K562 (cell line): ENCODE data around the gene SAMD8. TPM values are rescaled to one million over a fixed set of nuclear protein-coding genes. Genes with fewer than 3 reads are reported as not detected.

ENCODE experiments used
- CREB1 ChIP-seq, 2 experiments: sonication (generic) in 1 of 2; formaldehyde crosslinking in 1 of 2; IDR thresholded peaks; 2 replicates each; pipeline versions ENCODE4 v1.6.1 to v1.8.0; 2012 to 2022; ENCODE audit warnings: inconsistent platforms in 1 of 2, mild to moderate bottlenecking in 1 of 2, missing genetic modification reagents in 1 of 2, moderate library complexity in 1 of 2
- KAT8 ChIP-seq: fragments of 450-650 bp; IDR thresholded peaks from 2 replicates; pipeline ENCODE4 v1.6.1; 2016; ENCODE audit warnings: low read depth, mild to moderate bottlenecking
- TBL1XR1 ChIP-seq, 2 experiments: IDR thresholded peaks; 2 replicates each; pipeline ENCODE4 v1.6.1; 2012; ENCODE audit warnings: improper control_type of control experiment in 2 of 2, low read length in 2 of 2, mild to moderate bottlenecking in 1 of 2
- ZNF518B ChIP-seq: fragments of 250-450 bp; sonication (Bioruptor Pico); IDR thresholded peaks from 2 replicates; pipeline ENCODE4 v1.5.0; 2021; ENCODE audit warnings: mild to moderate bottlenecking, moderate library complexity
- ZSCAN29 ChIP-seq: fragments of 450-650 bp; IDR thresholded peaks from 2 replicates; pipeline ENCODE4 v1.6.1; 2017
- polyA plus RNA-seq, 8 experiments: library from polyadenylated mRNA; depleted of rRNA in 4 of 8; stranded (reverse) in 5 of 8; unstranded in 3 of 8; fragments of >200 nt; fragmentation: Nextera tagmentation in 2 of 8; fragmentation: Illumina TruSeq in 1 of 8; extraction: Ambion mirVana in 2 of 8; extraction: Trizol in 1 of 8; gene quantifications; 2 replicates each; pipeline versions ENCODE4 v1.2.1 to v1.2.3, GENCODE V29; 2011 to 2014; ENCODE audit warnings: inconsistent platforms in 1 of 8, missing spikeins in 1 of 8
- total RNA-seq, 7 experiments: library from RNA; depleted of rRNA in 6 of 7; stranded (reverse); fragments of >200 nt in 6 of 7; fragmentation: Illumina TruSeq in 2 of 7; extraction: Trizol in 2 of 7; gene quantifications; 2 replicates each; pipeline versions ENCODE4 v1.2.1 to v1.2.3, GENCODE V29; 2011 to 2021; ENCODE audit warnings: low replicate concordance in 1 of 7
- TF ChIP-seq, protein P1 (sequence below): fragments of 450-650 bp; IDR thresholded peaks from 2 replicates; pipeline ENCODE4 v1.6.1; 2014; ENCODE audit warnings: low read depth, mild to moderate bottlenecking, moderate library complexity, borderline replicate concordance
- TF ChIP-seq, protein P2 (sequence below): sonication (generic); formaldehyde crosslinking; IDR thresholded peaks from 2 replicates; pipeline ENCODE4 v1.8.0; 2023; ENCODE audit warnings: missing genetic modification reagents, mild to moderate bottlenecking, borderline replicate concordance

The SAMD8 gene
- total and polyA plus RNA-seq, 9 of the 15 experiments (the other 6 are each of a cell fraction or from before 2014, with no cell fraction given), result 2.7 to 16.1 (median 6.2) TPM

GRCh38 chr10:75111365-75111906 is at the start of gene SAMD8 (continued):
- TF ChIP-seq CREB1 (IDR thresholded peaks at IDR 0.05), result peak; percentile 89
- TF ChIP-seq CREB1 (CRISPR knock-in tag; IDR thresholded peaks at IDR 0.05), result no peak; the same call in 1 of the 2 replicates
- TF ChIP-seq, protein P1, sequence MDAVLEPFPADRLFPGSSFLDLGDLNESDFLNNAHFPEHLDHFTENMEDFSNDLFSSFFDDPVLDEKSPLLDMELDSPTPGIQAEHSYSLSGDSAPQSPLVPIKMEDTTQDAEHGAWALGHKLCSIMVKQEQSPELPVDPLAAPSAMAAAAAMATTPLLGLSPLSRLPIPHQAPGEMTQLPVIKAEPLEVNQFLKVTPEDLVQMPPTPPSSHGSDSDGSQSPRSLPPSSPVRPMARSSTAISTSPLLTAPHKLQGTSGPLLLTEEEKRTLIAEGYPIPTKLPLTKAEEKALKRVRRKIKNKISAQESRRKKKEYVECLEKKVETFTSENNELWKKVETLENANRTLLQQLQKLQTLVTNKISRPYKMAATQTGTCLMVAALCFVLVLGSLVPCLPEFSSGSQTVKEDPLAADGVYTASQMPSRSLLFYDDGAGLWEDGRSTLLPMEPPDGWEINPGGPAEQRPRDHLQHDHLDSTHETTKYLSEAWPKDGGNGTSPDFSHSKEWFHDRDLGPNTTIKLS, result peak; percentile 89
- TF ChIP-seq, protein P2, sequence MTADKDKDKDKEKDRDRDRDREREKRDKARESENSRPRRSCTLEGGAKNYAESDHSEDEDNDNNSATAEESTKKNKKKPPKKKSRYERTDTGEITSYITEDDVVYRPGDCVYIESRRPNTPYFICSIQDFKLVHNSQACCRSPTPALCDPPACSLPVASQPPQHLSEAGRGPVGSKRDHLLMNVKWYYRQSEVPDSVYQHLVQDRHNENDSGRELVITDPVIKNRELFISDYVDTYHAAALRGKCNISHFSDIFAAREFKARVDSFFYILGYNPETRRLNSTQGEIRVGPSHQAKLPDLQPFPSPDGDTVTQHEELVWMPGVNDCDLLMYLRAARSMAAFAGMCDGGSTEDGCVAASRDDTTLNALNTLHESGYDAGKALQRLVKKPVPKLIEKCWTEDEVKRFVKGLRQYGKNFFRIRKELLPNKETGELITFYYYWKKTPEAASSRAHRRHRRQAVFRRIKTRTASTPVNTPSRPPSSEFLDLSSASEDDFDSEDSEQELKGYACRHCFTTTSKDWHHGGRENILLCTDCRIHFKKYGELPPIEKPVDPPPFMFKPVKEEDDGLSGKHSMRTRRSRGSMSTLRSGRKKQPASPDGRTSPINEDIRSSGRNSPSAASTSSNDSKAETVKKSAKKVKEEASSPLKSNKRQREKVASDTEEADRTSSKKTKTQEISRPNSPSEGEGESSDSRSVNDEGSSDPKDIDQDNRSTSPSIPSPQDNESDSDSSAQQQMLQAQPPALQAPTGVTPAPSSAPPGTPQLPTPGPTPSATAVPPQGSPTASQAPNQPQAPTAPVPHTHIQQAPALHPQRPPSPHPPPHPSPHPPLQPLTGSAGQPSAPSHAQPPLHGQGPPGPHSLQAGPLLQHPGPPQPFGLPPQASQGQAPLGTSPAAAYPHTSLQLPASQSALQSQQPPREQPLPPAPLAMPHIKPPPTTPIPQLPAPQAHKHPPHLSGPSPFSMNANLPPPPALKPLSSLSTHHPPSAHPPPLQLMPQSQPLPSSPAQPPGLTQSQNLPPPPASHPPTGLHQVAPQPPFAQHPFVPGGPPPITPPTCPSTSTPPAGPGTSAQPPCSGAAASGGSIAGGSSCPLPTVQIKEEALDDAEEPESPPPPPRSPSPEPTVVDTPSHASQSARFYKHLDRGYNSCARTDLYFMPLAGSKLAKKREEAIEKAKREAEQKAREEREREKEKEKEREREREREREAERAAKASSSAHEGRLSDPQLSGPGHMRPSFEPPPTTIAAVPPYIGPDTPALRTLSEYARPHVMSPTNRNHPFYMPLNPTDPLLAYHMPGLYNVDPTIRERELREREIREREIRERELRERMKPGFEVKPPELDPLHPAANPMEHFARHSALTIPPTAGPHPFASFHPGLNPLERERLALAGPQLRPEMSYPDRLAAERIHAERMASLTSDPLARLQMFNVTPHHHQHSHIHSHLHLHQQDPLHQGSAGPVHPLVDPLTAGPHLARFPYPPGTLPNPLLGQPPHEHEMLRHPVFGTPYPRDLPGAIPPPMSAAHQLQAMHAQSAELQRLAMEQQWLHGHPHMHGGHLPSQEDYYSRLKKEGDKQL, result no peak
- TF ChIP-seq ZNF518B (CRISPR knock-in tag), result no peak
- TF ChIP-seq ZSCAN29, result no peak
- no peak for TF ChIP-seq KAT8
- no peak for TF ChIP-seq TBL1XR1 (IDR thresholded peaks at IDR 0.05; ENCODE audit: low read length in 2 of 2)
